HCT116 (cell line): Measurements from ENCODE around the gene RBBP8. TPM values are rescaled to one million over a fixed set of nuclear protein-coding genes. Genes with fewer than 3 reads are reported as not detected.

Experiments used
- ATAC-seq: fragments of 200-7000 bp; cut with Tn5 transposase; 2 replicates; pipeline ENCODE4 v1.9.1; 2020; ENCODE audit warnings: mild to moderate bottlenecking, moderate library complexity
- BruUV-seq: library from RNA; stranded (reverse); fragments of 400-500 nt; replicated peaks from 2 replicates; lab custom pipeline; 2021; lab: Mats Ljungman, UMichigan
- CTCF ChIA-PET: fragments of 300-600 bp; sonication (Branson Sonifier 250); formaldehyde crosslinking; loops from one replicate; lab custom pipeline; 2021; ENCODE audit warnings: antibody characterized with exemption; lab: Charles Lee
- POLR2A ChIA-PET: fragments of 300-600, 350-600 bp; sonication (Branson Sonifier 250); formaldehyde crosslinking; loops from one replicate; lab custom pipeline; 2021; ENCODE audit warnings: antibody characterized with exemption; lab: Charles Lee
- RAD21 ChIA-PET, 2 experiments: fragments of 300-600 bp; sonication (Branson Sonifier 250); formaldehyde crosslinking; loops; one replicate each; lab custom pipeline; 2023; ENCODE audit warnings: low total read pairs in 2 of 2; ENCODE audit not compliant: uncharacterized antibody in 2 of 2, unreplicated experiment in 2 of 2, low non-redundant PET in 1 of 2; lab: Charles Lee
- DNase-seq: peaks from one replicate; pipeline ENCODE4 v3.0.0-alpha.2; 2010; ENCODE audit warnings: low read depth, low spot score
- H2AFZ ChIP-seq: fragments of 200-600 bp; shearing (Covaris generic), sonication (generic); 2 replicates; pipeline ENCODE4 v1.6.1; 2017; ENCODE audit warnings: low read depth, mixed run types, mixed read lengths, antibody characterized with exemption, low read length; ENCODE audit not compliant: poor library complexity, severe bottlenecking
- H3K27ac ChIP-seq: 2 replicates; pipeline ENCODE4 v1.5.1; 2012; ENCODE audit warnings: low read depth, low read length
- H3K27me3 ChIP-seq: fragments of 200-600 bp; sonication (generic); 2 replicates; pipeline ENCODE4 v1.6.1; 2016; ENCODE audit warnings: mixed run types, low read length, mixed read lengths; ENCODE audit not compliant: insufficient read depth
- H3K36me3 ChIP-seq, 2 experiments: fragments of 200-500 bp in 1 of 2; fragments of 200-600 bp in 1 of 2; sonication (Bioruptor generic) in 1 of 2; sonication (generic) in 1 of 2; 2 replicates each; pipeline versions ENCODE4 v1.5.1 to v1.6.1; 2014 to 2016; ENCODE audit warnings: low read length in 2 of 2, inconsistent platforms in 1 of 2, mixed read lengths in 1 of 2, mixed run types in 1 of 2; ENCODE audit not compliant: insufficient read depth in 2 of 2, control insufficient read depth in 1 of 2
- H3K4me1 ChIP-seq, 2 experiments: fragments of 200-600 bp in 1 of 2; sonication (generic) in 1 of 2; 2 replicates each; pipeline versions ENCODE4 v1.5.1 to v1.6.1; 2012 to 2017; ENCODE audit warnings: low read length in 2 of 2, inconsistent platforms in 1 of 2, mild to moderate bottlenecking in 1 of 2, mixed read lengths in 1 of 2, mixed run types in 1 of 2, moderate library complexity in 1 of 2; ENCODE audit not compliant: insufficient read depth in 2 of 2, control insufficient read depth in 1 of 2
- H3K4me2 ChIP-seq: fragments of 200-600 bp; sonication (generic); 2 replicates; pipeline ENCODE4 v1.6.1; 2017; ENCODE audit warnings: mixed run types, low read length, mixed read lengths
- H3K4me3 ChIP-seq, 2 experiments: fragments of 200-600 bp in 1 of 2; sonication (generic) in 1 of 2; replicated peaks in 1 of 2; 2 replicates each; pipeline ENCODE4 v1.5.1; 2011 to 2016; ENCODE audit warnings: low read length in 2 of 2, control low read depth in 1 of 2, low read depth in 1 of 2, mild to moderate bottlenecking in 1 of 2, mixed read lengths in 1 of 2, mixed run types in 1 of 2
- H3K79me2 ChIP-seq: fragments of 200-600 bp; sonication (generic); 2 replicates; pipeline ENCODE4 v1.6.1; 2017; ENCODE audit warnings: mild to moderate bottlenecking, mixed run types, low read length, moderate library complexity, mixed read lengths; ENCODE audit not compliant: insufficient read depth
- H3K9ac ChIP-seq: fragments of 200-600 bp; sonication (generic); 2 replicates; pipeline ENCODE4 v1.6.1; 2016; ENCODE audit warnings: low read length, mixed read lengths
- H3K9me2 ChIP-seq: fragments of 200-600 bp; sonication (generic), shearing (Covaris generic); 2 replicates; pipeline ENCODE4 v1.6.1; 2017; ENCODE audit warnings: mixed run types, mild to moderate bottlenecking, moderate library complexity; ENCODE audit not compliant: insufficient read depth
- H3K9me3 ChIP-seq, 2 experiments: fragments of 200-500 bp in 1 of 2; fragments of 200-600 bp in 1 of 2; sonication (Bioruptor generic) in 1 of 2; sonication (generic) in 1 of 2; 2 replicates each; pipeline ENCODE4 v1.6.1; 2014 to 2017; ENCODE audit warnings: low read length in 2 of 2, mixed read lengths in 2 of 2, inconsistent platforms in 1 of 2, low read depth in 1 of 2, mild to moderate bottlenecking in 1 of 2, mixed run types in 1 of 2, moderate library complexity in 1 of 2; ENCODE audit not compliant: control insufficient read depth in 1 of 2, insufficient read depth in 1 of 2
- H4K20me1 ChIP-seq: fragments of 200-600 bp; sonication (generic), shearing (Covaris generic); 2 replicates; pipeline ENCODE4 v1.6.1; 2017; ENCODE audit warnings: mixed run types, mild to moderate bottlenecking, moderate library complexity; ENCODE audit not compliant: insufficient read depth
- CBX3 ChIP-seq: IDR thresholded peaks from 2 replicates; pipeline ENCODE4 v1.6.1; 2012; ENCODE audit warnings: low read depth
- CEBPB ChIP-seq: IDR thresholded peaks from 2 replicates; pipeline ENCODE4 v1.6.1; 2012; ENCODE audit warnings: low read depth
- EGR1 ChIP-seq: IDR thresholded peaks from 2 replicates; pipeline ENCODE4 v1.6.1; 2012; ENCODE audit warnings: low read depth
- EZH2 ChIP-seq: fragments of 200-600 bp; sonication (generic); IDR thresholded peaks from 2 replicates; pipeline ENCODE4 v1.6.1; 2017; ENCODE audit warnings: antibody characterized with exemption, mixed run types
- EZH2phosphoT487 ChIP-seq: fragments of 200-600 bp; IDR thresholded peaks from 2 replicates; pipeline ENCODE4 v1.6.1; 2018; ENCODE audit warnings: antibody characterized with exemption, borderline replicate concordance
- JUND ChIP-seq: IDR thresholded peaks from 2 replicates; pipeline ENCODE4 v1.6.1; 2012
- RAD21 ChIP-seq: IDR thresholded peaks from 2 replicates; pipeline ENCODE4 v1.6.1; 2012; ENCODE audit warnings: low read depth, mild to moderate bottlenecking
- SIN3A ChIP-seq: IDR thresholded peaks from 2 replicates; pipeline ENCODE4 v1.6.1; 2012; ENCODE audit warnings: low read depth
- SRF ChIP-seq: IDR thresholded peaks from 2 replicates; pipeline ENCODE4 v1.6.1; 2012; ENCODE audit warnings: low read depth
- TCF7L2 ChIP-seq: IDR thresholded peaks from 2 replicates; pipeline ENCODE4 v1.7.0; 2011; ENCODE audit warnings: borderline replicate concordance, inconsistent platforms; ENCODE audit not compliant: insufficient read depth, insufficient read length; ENCODE audit errors: extremely low read depth
- YY1 ChIP-seq: IDR thresholded peaks from 2 replicates; pipeline ENCODE4 v1.6.1; 2011; ENCODE audit warnings: low read length, low read depth, moderate library complexity, mild to moderate bottlenecking; ENCODE audit not compliant: insufficient replicate concordance; ENCODE audit errors: extremely low read depth
- ZFX ChIP-seq: fragments of 450-650 bp; IDR thresholded peaks from 2 replicates; pipeline ENCODE4 v1.6.1; 2017
- intact Hi-C: fragments of 100-400 bp; cut with micrococcal nuclease; formaldehyde crosslinking; loops from 2 replicates; pipeline ENCODE4 v1.10.0; 2022
- total RNA-seq: library from RNA; stranded (reverse); gene quantifications from one replicate; pipeline ENCODE4 v1.2.1, GENCODE V29; 2021; ENCODE audit not compliant: unreplicated experiment
- TF ChIP-seq, protein P1 (sequence below): IDR thresholded peaks from 2 replicates; pipeline ENCODE4 v1.6.1; 2012
- TF ChIP-seq, protein P2 (sequence below): IDR thresholded peaks from 2 replicates; pipeline ENCODE4 v1.6.1; 2011; ENCODE audit warnings: mild to moderate bottlenecking, low read length, moderate library complexity; ENCODE audit not compliant: insufficient replicate concordance; ENCODE audit errors: extremely low read depth
- TF ChIP-seq, protein P3 (sequence below): IDR thresholded peaks from 2 replicates; pipeline ENCODE4 v1.6.1; 2012; ENCODE audit warnings: low read depth

Gene RBBP8
- total RNA-seq, 1 experiment from 2014 or later = 66.6 TPM

GRCh38 chr18:22985250-22985649 lies 52.1 kb downstream of the RBBP8 start:
- Histone ChIP-seq H3K4me1 (no peaks in the 10 kb centered on the region), H3K4me3 (no peak overlapping the region), H3K79me2 (no peaks in the 10 kb centered on the region; the same call in 1 of the 2 replicates), H2AFZ (no peak overlapping the region), H4K20me1 (0 out of 2 replicates have a peak, but pooled peaks cover 4% of the 10 kb centered on the region), H3K27ac (no peak overlapping the region), H3K9me3 (no peaks in the 10 kb centered on the region), H3K9ac (no peak overlapping the region), H3K4me2 (no peak overlapping the region), H3K36me3 (peaks cover 19 to 21% of the 10 kb centered on the region in 2 experiments), H3K27me3 (no peaks in the 10 kb centered on the region), H3K9me2 (no peaks in the 10 kb centered on the region)
- intact Hi-C loops = no loop called here
- no peak for DNase-seq
- BruUV-seq = no TSS peak
- CTCF ChIA-PET = interaction anchor here (1.0 kb wide), 1 partner anchor 171 kb away, joined by 3 read pairs; no protein-coding TSS in a partner anchor
- RAD21 ChIA-PET = no interaction called here
- POLR2A ChIA-PET = no interaction called here
- TF ChIP-seq CBX3 (no peak), SRF (no peak), EZH2 (no peak), EGR1 (no peak), EZH2phosphoT487 (no peak), ZFX (no peak), RAD21 (no peak), CEBPB (no peak), JUND (no peak), YY1 (no peak), TCF7L2 (no peak), SIN3A (no peak)
- TF ChIP-seq, protein P1, sequence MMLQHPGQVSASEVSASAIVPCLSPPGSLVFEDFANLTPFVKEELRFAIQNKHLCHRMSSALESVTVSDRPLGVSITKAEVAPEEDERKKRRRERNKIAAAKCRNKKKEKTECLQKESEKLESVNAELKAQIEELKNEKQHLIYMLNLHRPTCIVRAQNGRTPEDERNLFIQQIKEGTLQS = no peak
- TF ChIP-seq, protein P2, sequence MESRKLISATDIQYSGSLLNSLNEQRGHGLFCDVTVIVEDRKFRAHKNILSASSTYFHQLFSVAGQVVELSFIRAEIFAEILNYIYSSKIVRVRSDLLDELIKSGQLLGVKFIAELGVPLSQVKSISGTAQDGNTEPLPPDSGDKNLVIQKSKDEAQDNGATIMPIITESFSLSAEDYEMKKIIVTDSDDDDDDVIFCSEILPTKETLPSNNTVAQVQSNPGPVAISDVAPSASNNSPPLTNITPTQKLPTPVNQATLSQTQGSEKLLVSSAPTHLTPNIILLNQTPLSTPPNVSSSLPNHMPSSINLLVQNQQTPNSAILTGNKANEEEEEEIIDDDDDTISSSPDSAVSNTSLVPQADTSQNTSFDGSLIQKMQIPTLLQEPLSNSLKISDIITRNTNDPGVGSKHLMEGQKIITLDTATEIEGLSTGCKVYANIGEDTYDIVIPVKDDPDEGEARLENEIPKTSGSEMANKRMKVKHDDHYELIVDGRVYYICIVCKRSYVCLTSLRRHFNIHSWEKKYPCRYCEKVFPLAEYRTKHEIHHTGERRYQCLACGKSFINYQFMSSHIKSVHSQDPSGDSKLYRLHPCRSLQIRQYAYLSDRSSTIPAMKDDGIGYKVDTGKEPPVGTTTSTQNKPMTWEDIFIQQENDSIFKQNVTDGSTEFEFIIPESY = no peak
- TF ChIP-seq, protein P3, sequence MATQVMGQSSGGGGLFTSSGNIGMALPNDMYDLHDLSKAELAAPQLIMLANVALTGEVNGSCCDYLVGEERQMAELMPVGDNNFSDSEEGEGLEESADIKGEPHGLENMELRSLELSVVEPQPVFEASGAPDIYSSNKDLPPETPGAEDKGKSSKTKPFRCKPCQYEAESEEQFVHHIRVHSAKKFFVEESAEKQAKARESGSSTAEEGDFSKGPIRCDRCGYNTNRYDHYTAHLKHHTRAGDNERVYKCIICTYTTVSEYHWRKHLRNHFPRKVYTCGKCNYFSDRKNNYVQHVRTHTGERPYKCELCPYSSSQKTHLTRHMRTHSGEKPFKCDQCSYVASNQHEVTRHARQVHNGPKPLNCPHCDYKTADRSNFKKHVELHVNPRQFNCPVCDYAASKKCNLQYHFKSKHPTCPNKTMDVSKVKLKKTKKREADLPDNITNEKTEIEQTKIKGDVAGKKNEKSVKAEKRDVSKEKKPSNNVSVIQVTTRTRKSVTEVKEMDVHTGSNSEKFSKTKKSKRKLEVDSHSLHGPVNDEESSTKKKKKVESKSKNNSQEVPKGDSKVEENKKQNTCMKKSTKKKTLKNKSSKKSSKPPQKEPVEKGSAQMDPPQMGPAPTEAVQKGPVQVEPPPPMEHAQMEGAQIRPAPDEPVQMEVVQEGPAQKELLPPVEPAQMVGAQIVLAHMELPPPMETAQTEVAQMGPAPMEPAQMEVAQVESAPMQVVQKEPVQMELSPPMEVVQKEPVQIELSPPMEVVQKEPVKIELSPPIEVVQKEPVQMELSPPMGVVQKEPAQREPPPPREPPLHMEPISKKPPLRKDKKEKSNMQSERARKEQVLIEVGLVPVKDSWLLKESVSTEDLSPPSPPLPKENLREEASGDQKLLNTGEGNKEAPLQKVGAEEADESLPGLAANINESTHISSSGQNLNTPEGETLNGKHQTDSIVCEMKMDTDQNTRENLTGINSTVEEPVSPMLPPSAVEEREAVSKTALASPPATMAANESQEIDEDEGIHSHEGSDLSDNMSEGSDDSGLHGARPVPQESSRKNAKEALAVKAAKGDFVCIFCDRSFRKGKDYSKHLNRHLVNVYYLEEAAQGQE = no peak
- ATAC-seq = no peak
